Lower leg skin (tissue), 3 donors: ENCODE measurements around the gene ARL2BP.

Source experiments
- CTCF ChIP-seq, 3 donors: fragments of 450-650 bp; IDR thresholded peaks; one replicate each; pipeline ENCODE4 v1.5.1; 2016; ENCODE audit warnings: antibody characterized with exemption in 3 of 3, mild to moderate bottlenecking in 3 of 3, moderate library complexity in 2 of 3
- POLR2A ChIP-seq, 2 donors: fragments of 450-650 bp; IDR thresholded peaks; one replicate each; pipeline ENCODE4 v1.6.1; 2016 to 2017; ENCODE audit warnings: antibody characterized with exemption in 2 of 2, mild to moderate bottlenecking in 1 of 2, moderate library complexity in 1 of 2

- TF ChIP-seq POLR2A (IDR thresholded peaks at IDR 0.05) (no peak), CTCF (IDR thresholded peaks at IDR 0.05) (no peak)
Measured at GRCh38 chr16:57283214-57283958, 38.3 kb downstream of the ARL2BP start.
